H1 (cell line): ENCODE results near the gene FIGNL2. TPM values are rescaled to one million over a fixed set of nuclear protein-coding genes. Genes with fewer than 3 reads are reported as not detected.

Experiments
- EZH2 ChIP-seq: fragments of 200-600 bp; sonication (generic); IDR thresholded peaks from 2 replicates; pipeline ENCODE4 v1.7.1; 2012; ENCODE audit warnings: low read depth, mild to moderate bottlenecking, moderate library complexity, low read length, inconsistent platforms; ENCODE audit not compliant: severe bottlenecking
- KDM4A ChIP-seq: IDR thresholded peaks from one replicate; pipeline ENCODE4 v1.7.1; 2012; ENCODE audit warnings: low read depth, mild to moderate bottlenecking, moderate library complexity, low read length, inconsistent platforms; ENCODE audit not compliant: severe bottlenecking
- SRF ChIP-seq: IDR thresholded peaks from 2 replicates; pipeline ENCODE4 v1.6.1; 2011; ENCODE audit warnings: mild to moderate bottlenecking, low read depth, low read length, moderate library complexity
- polyA plus RNA-seq, 7 experiments: library from polyadenylated mRNA; depleted of rRNA in 3 of 7; stranded (reverse) in 5 of 7; unstranded in 2 of 7; fragments of >200 nt in 5 of 7; fragments of 200-250 nt in 2 of 7; gene quantifications; 1 replicate in 5 of 7; 2 replicates in 1 of 7; 4 replicates in 1 of 7; pipeline versions ENCODE4 v1.2.1 to v1.2.3, GENCODE V29; 2011 to 2013; ENCODE audit warnings: missing spikeins in 2 of 7, mixed read lengths in 2 of 7
- total RNA-seq: library from RNA; stranded (reverse); fragmentation: NEBNext Ultra II Directional; extraction: Animal tissue kit (Norgen Biotek cat#: 25700); gene quantifications from 2 replicates; pipeline ENCODE4 v1.2.1, GENCODE V29; 2021
- TF ChIP-seq, protein P1 (sequence below): IDR thresholded peaks from 2 replicates; pipeline ENCODE4 v1.6.1; 2012; ENCODE audit warnings: low read length, inconsistent platforms

The FIGNL2 gene
- total and polyA plus RNA-seq, 2 of the 8 experiments (the other 6 are each of a cell fraction or from before 2014, with no cell fraction given) = 6.5 to 7.1 TPM

DNA sequence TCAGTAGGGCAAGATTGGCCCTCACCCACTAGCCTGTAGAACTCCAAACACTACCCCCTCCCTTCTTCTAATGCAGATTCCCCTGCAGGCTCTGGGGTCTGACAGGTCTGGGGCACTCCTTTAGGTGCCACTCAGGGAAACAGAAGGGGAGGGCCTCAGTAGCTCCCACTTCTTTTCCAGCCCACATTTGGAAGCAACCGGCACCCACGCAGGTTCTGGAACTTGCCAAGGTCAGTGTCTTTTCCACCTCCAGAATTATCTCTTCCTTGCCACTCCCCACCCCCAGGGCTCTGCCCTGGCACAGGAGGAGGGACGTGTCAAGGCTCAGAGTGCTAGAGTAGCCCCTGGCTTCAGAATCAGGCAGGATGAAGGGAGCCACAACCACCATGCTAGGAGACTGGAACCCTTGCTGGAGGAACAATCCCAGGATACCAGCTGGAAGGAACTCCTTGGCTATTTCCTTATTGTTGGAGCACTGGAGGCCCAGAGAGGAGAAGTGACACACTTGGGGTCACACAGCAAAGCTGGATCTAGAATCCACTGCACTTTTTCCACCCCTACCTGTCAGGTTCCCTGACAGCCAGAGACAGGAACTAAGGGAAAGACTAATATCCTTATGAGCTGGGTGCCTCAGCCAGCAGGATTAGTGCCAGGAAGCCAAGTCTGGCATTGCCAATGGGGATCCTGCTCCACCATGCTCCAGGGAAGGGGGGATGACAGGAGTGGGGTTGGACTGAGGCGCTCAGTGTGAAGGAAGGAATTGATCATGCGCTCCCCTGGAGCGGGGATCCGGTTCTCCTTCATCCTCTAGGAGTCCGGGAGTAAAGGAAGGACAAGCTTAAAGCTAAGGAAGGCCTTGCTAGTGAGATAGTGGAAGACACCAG, 1.8 kb upstream of the FIGNL2 start (continued):
- TF ChIP-seq SRF (no peak), EZH2 (no peak), KDM4A (no peak)
- TF ChIP-seq, protein P1, sequence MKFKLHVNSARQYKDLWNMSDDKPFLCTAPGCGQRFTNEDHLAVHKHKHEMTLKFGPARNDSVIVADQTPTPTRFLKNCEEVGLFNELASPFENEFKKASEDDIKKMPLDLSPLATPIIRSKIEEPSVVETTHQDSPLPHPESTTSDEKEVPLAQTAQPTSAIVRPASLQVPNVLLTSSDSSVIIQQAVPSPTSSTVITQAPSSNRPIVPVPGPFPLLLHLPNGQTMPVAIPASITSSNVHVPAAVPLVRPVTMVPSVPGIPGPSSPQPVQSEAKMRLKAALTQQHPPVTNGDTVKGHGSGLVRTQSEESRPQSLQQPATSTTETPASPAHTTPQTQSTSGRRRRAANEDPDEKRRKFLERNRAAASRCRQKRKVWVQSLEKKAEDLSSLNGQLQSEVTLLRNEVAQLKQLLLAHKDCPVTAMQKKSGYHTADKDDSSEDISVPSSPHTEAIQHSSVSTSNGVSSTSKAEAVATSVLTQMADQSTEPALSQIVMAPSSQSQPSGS = no peak
- TF ChIP-seq, all 59 proteins: peak for 0
